Epithelial cell of proximal tubule (primary cell): Measurements from ENCODE around the gene C3orf70. TPM values are rescaled to one million over a fixed set of nuclear protein-coding genes. Genes with fewer than 3 reads are reported as not detected.

Source experiments
- DNase-seq: peaks from one replicate; pipeline ENCODE4 v3.0.0-alpha.2; 2011; ENCODE audit warnings: low read depth
- H3K4me3 ChIP-seq: 2 replicates; pipeline ENCODE4 v1.5.1; 2011; ENCODE audit warnings: low read depth, mild to moderate bottlenecking, low read length
- total RNA-seq: library from RNA; depleted of rRNA; stranded (reverse); fragments of >200 nt; gene quantifications from 2 replicates; pipeline ENCODE4 v1.2.3, GENCODE V29; 2015
- TF ChIP-seq, protein P1 (sequence below): conservative IDR thresholded peaks from 2 replicates; pipeline ENCODE4 v1.5.1; 2012; ENCODE audit warnings: low read depth, mild to moderate bottlenecking, low read length

The C3orf70 gene
- total RNA-seq, 1 donor from 2014 or later: 0.63 TPM

DNA sequence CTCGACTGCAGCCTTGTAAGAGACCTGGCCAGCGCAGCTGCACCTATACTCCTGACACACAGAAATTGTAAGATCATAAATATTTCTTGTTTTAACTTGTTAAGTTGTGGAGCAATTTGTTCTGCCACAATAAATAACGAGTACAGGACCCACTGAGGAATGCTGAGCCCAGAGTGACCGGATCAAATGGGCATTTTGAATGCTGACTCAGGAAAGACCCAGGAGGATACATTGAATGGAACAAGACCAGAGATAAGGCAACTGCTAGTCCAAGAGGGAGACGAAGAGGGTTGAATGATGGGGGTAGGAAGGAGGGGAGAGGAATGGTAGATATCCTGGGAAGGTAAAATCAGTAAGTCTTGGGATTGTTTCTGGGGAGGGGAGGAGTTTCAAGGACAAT lies 8.9 kb upstream of the C3orf70 start:
- H3K4me3 ChIP-seq: no peak overlapping the region
- no peak for DNase-seq
- TF ChIP-seq, protein P1, sequence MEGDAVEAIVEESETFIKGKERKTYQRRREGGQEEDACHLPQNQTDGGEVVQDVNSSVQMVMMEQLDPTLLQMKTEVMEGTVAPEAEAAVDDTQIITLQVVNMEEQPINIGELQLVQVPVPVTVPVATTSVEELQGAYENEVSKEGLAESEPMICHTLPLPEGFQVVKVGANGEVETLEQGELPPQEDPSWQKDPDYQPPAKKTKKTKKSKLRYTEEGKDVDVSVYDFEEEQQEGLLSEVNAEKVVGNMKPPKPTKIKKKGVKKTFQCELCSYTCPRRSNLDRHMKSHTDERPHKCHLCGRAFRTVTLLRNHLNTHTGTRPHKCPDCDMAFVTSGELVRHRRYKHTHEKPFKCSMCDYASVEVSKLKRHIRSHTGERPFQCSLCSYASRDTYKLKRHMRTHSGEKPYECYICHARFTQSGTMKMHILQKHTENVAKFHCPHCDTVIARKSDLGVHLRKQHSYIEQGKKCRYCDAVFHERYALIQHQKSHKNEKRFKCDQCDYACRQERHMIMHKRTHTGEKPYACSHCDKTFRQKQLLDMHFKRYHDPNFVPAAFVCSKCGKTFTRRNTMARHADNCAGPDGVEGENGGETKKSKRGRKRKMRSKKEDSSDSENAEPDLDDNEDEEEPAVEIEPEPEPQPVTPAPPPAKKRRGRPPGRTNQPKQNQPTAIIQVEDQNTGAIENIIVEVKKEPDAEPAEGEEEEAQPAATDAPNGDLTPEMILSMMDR: no peak

DNA sequence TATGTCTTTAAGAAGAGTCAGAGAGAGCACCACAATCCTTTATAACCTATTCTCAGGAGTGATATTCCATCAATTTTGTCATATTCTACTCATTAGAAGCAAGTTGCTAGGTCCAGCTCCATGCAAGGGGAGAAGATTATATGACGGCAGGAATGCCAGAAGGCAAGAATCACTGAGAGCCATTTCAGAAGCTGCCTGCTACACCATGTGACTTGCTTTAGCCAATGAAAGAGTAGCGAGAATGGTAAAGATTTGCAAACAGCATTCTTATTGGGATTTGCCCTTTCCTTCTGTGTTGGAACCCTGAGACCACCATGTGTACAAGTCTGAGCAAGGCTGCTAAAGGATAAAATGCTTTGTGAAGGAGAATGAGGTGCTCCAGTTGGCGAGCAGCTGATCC lies 4.5 kb upstream of the C3orf70 start:
- TF ChIP-seq, protein P1: no peak
- no peak for DNase-seq
- no peak overlapping the region for H3K4me3 ChIP-seq

DNA sequence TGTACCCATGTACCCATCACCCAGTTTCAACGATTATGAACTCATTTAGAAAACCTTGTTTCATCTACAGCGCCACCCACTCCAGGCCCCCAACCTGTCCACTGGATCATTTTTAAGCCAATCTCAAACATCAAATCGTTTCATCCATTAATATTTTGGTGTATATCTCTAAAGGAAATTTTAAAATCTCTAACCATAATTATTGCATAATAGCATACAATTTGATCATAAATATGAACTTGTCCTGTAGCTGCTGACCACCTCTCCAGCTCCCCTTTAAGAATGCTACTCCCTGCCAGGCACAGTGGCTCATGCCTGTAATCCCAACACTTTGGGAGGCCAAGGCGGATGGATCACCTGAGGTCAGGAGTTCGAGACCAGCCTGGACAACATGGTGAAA lies 2.8 kb upstream of the C3orf70 start:
- no peak overlapping the region for H3K4me3 ChIP-seq
- no peak for DNase-seq
- TF ChIP-seq, protein P1: no peak

DNA sequence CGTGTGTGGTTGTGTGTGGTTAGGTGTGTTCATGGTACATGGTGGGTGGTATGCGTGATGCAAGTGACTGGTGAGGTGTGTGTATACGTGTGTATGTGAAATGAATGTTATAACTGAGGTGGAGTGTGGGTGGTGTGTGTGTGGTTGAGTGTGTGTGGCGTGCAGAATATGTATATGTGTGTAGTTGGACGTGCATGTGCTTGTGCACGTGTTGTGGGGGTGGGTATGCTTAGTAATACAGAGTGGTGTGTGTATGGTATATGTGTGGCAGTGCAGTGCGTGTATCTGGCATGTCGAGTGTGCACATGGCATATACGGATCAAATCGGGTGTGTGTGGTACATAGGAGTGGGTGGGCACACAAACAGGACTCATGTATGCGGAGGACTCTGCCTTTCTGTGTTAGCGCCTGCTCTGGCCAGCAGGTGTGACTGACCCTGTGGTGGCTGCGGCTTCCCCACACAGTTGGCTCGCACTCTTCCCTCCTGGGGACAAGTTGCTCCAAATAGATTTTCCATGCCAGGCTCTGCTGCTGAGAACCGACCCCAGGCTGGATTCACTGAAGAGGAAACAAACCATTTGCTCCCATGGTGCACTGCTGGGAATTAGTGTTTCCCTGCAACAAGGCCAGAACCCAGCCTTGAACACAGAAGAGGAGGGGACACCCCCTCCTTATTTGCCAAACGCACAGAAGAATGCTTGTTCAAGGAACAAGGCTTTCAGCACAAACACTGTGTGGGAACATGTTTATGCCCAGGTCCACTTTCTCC lies 1.2 kb upstream of the C3orf70 start:
- no peak for DNase-seq
- no peak overlapping the region for H3K4me3 ChIP-seq
- TF ChIP-seq, protein P1: no peak

DNA sequence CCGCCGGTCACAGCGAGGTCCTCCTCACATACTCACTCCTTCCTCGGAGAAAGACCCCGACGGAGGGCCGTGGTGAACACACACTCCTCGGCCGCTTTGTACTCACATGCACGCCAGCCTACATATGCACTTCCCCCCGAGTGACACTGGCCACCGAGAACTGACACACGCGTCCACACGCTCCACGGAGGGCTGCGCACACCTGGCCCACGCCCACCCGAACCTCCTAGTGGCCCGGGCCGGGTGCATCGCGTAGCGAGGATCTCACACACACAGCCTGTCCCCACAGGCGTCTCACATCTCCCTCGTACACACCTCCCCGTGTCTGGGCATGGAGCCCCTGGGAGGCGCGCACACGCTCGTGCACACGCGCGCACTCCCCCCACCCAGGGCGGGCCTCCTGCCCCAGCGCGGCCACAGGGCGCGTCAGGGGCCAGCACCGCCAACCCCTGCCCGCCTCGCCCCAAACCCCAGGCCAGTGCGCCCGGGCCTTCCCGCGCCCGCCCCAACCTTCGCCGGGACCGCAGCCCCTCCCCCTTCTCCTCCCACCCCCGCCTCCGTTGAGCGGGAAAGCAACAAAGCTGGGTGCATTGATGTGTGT lies 411 bp upstream of the C3orf70 start:
- DNase-seq: no peak
- TF ChIP-seq, protein P1: no peak
- H3K4me3 ChIP-seq: peak overlapping the region; percentile 33

DNA sequence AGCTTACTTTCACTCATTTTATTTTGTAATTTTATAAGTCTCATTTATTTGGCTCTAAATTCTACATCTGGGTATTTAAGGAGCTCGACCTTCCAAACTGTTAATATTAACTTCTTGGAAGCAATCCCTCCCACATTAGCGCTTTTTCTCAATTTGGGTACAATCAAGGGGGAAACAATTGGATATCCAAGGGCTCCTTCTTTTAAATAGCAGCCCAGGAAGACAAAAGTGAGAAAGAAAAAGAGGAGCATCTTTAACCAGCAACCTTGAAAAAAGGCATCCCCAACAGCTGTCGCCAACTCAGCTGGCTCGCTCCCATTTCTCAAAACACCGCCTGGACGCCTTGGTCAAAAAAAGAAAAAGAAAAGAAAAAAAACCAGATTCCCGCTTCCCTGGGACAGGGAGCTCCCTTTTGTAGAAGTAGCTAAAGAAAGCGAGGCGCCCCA lies 873 bp downstream of the C3orf70 start:
- TF ChIP-seq, protein P1: no peak
- DNase-seq: no peak
- no peak overlapping the region for H3K4me3 ChIP-seq
